Measurements from ENCODE around the gene KLHL41. TPM values are rescaled to one million over a fixed set of nuclear protein-coding genes. Genes with fewer than 3 reads are reported as not detected.
"Not testable (repeated sequence)": the region's sequence is repeated elsewhere in the genome, so short reads cannot be mapped to it uniquely, and the experiment has no call there.

Gene KLHL41
- total RNA-seq, 6 donors from 2014 or later: 0.40 to 3.1 (median 1.3) TPM; not detected in 1

DNA sequence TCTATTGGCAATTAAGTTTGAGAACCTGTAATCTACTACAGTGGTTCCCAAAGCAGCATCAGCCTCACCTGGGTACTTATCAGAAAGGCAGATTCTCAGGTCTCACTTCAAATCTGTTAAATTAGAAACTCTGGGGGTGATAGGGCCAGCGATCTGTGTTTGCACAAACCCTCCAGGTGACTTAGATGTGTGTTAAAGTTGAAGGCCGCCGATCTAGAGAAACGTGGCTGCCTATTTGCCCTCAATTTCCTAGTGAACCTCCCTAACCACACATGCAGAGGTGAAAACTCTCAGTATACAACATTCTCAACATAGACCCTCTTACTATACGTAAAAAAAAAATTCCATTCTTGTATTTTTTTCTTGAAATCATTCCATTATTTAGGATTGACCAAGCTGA is 14.2 kb downstream of the KLHL41 start:
- Histone ChIP-seq H3K27me3 (no peaks in the 10 kb centered on the region), H3K27ac (no peak overlapping the region), H3K36me3 (no peaks in the 10 kb centered on the region), H3K4me3 (no peak overlapping the region), H3K4me1 (no peaks in the 10 kb centered on the region), H3K9me3 (no peaks in the 10 kb centered on the region)
- DNase-seq: no peak
- 65 to 69% methylated on average over 5 of the region's 5 CpGs for WGBS, 2 donors
- no peak for ATAC-seq (ENCODE audit: low FRiP score in 2 of 2)
- TF ChIP-seq POLR2A (IDR thresholded peaks at IDR 0.05): no peak
- TF ChIP-seq, protein P1, sequence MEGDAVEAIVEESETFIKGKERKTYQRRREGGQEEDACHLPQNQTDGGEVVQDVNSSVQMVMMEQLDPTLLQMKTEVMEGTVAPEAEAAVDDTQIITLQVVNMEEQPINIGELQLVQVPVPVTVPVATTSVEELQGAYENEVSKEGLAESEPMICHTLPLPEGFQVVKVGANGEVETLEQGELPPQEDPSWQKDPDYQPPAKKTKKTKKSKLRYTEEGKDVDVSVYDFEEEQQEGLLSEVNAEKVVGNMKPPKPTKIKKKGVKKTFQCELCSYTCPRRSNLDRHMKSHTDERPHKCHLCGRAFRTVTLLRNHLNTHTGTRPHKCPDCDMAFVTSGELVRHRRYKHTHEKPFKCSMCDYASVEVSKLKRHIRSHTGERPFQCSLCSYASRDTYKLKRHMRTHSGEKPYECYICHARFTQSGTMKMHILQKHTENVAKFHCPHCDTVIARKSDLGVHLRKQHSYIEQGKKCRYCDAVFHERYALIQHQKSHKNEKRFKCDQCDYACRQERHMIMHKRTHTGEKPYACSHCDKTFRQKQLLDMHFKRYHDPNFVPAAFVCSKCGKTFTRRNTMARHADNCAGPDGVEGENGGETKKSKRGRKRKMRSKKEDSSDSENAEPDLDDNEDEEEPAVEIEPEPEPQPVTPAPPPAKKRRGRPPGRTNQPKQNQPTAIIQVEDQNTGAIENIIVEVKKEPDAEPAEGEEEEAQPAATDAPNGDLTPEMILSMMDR (IDR thresholded peaks at IDR 0.05): no peak
- TF ChIP-seq EP300 (IDR thresholded peaks at IDR 0.05): no peak
- TF ChIP-seq POLR2AphosphoS5 (IDR thresholded peaks at IDR 0.05): no peak

DNA sequence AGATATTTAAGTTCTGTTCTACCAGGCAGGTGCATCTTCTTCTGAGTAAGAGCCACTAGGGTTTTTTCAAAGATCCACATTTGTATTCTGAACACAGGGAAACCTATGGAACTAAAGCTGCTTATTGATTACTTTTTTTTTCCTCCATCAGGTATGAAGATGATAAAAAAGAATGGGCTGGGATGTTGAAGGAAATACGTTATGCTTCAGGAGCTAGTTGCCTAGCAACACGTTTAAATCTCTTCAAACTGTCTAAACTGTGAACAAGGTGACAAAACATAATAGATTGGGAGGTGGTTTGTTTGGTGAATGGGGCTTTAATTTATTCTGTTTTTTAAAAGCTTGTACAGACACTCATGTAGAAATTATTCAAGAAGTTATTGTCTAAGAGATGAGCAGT is 15.9 kb downstream of the KLHL41 start:
- 70 to 79% methylated on average over 2 of the region's 2 CpGs for WGBS, 2 donors
- Histone ChIP-seq H3K36me3 (peaks cover 0 to 7% (median 0%) of the 10 kb centered on the region in 4 donors), H3K27ac (no peak overlapping the region), H3K27me3 (no peaks in the 10 kb centered on the region), H3K9me3 (no peaks in the 10 kb centered on the region), H3K4me3 (no peak overlapping the region), H3K4me1 (no peaks in the 10 kb centered on the region)
- TF ChIP-seq, protein P1 (IDR thresholded peaks at IDR 0.05): no peak
- TF ChIP-seq POLR2AphosphoS5 (IDR thresholded peaks at IDR 0.05) (no peak), EP300 (IDR thresholded peaks at IDR 0.05) (no peak), POLR2A (IDR thresholded peaks at IDR 0.05) (no peak)
- no peak for ATAC-seq (ENCODE audit: low FRiP score in 2 of 2)
- DNase-seq: no peak

DNA sequence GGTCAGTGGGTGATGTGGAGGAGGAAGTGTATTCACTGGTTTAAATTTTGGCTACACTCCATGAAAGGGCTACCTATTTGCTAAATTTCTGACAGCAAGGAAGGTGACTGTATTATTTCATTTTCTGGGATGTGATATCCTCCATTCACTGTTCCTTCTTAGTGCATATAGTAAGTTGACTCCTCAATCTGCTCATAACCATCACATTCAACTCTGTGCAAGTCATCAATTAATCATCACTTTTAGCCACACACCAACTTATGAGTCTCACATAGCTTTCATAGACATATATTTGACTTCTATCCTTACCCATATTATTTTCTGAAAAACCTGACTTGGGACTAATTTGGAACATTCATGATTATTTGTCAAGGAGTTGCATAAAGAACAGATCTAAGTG is 16.9 kb downstream of the KLHL41 start:
- DNase-seq (no peak), ATAC-seq (ENCODE audit: low FRiP score in 2 of 2) (no peak)
- Histone ChIP-seq H3K27ac (no peak overlapping the region), H3K4me3 (no peak overlapping the region), H3K4me1 (no peaks in the 10 kb centered on the region), H3K27me3 (no peaks in the 10 kb centered on the region), H3K36me3 (peaks cover 0 to 16% (median 0%) of the 10 kb centered on the region in 4 donors), H3K9me3 (no peaks in the 10 kb centered on the region)
- TF ChIP-seq POLR2A (IDR thresholded peaks at IDR 0.05) (no peak), POLR2AphosphoS5 (IDR thresholded peaks at IDR 0.05) (no peak), EP300 (IDR thresholded peaks at IDR 0.05) (no peak)
- TF ChIP-seq, protein P1 (IDR thresholded peaks at IDR 0.05): no peak

DNA sequence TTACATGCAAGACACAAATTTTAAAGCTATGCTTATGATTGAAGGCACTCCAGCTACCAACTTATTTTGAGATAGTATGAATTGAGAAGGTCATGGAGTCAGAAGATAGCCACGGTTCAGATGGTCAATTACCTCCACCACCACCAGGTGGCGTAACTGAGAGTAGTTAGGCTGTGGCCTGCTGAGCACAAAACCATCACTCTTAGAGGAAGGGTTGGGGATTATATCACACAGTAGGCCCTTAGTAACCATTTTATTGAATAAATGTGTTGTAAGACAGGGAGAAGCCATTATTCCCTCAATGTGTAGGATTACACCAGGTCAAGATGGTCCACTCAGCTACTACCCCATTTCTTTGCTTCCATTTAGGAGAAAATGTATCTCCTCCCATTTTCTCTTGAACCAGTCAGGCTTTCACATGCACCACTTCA is 18.8 kb downstream of the KLHL41 start:
- no peaks in the 10 kb centered on the region for H3K4me1 ChIP-seq
- WGBS, 2 donors: 18 to 19% methylated on average over 2 of the region's 2 CpGs
- H3K27me3 ChIP-seq: no peaks in the 10 kb centered on the region
- no peak for TF ChIP-seq POLR2A (IDR thresholded peaks at IDR 0.05)
- TF ChIP-seq, protein P1 (IDR thresholded peaks at IDR 0.05): peak; percentile 57 to 80 (median 74)
- peaks cover 0 to 17% (median 0%) of the 10 kb centered on the region in 4 donors for H3K36me3 ChIP-seq
- no peaks in the 10 kb centered on the region for H3K9me3 ChIP-seq
- no peak overlapping the region for H3K4me3 ChIP-seq
- no peak overlapping the region for H3K27ac ChIP-seq
- peak in 1 of 2 donors; percentile 67 for DNase-seq
- peak; percentile 77 to 82 for ATAC-seq (ENCODE audit: low FRiP score in 2 of 2)

DNA sequence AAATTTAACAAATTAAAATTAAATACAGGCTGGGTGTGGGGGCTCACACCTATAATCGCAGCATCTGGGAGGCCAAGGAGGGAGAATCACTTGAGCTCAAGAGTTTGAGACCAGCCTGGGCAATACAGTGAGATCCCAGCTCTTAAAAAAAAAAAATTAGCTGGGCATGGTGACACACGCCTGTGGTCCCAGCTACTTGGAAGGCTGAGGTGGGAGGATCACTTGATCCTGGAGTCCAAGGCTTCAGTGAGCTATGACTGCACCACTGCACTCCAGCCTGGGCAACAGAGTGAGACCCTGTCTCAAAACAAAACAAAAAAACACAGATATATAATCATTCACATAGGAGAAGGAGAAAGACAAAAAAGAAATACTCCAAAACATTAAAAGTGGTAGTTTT is 30.0 kb downstream of the KLHL41 start:
- not testable (repeated sequence) for H3K4me1 ChIP-seq; ATAC-seq (ENCODE audit: low FRiP score in 2 of 2); H3K4me3 ChIP-seq; H3K9me3 ChIP-seq; DNase-seq; H3K27me3 ChIP-seq; H3K27ac ChIP-seq
- H3K36me3 ChIP-seq: peaks cover 4 to 49% (median 6%) of the 10 kb centered on the region in 4 donors
- whole genome bisulfite sequencing, 2 donors: 89 to 100% methylated on average over 2 of the region's 2 CpGs

Data from upper lobe of left lung (tissue), 6 donors.